ENCODE results near the gene HSPD1. TPM values are rescaled to one million over a fixed set of nuclear protein-coding genes. Genes with fewer than 3 reads are reported as not detected.

Gene HSPD1
- total RNA-seq, 2 experiments from 2014 or later = 154 to 157 TPM

DNA sequence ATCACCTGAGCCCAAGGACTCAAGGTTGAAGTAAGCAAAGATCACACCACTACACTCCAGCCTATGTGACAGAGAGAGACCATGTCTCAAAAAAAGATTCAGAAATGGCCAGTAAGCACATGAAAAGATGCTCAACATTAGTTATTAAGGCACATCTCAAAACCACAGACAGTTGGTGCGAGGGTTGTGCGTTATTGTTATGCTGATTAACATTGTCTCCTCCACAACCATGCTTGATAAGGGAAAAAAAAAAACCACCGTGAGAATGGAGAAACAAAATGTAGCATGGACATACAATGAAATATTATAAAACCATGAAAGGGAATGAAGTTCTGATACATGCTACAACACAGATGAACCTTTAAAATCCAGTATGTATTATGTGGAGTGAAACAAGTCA, 43.6 kb upstream of the HSPD1 start:
- intact Hi-C loops (cut with DNase I, micrococcal nuclease) = no loop called here
- CTCF ChIA-PET = no interaction called here

DNA sequence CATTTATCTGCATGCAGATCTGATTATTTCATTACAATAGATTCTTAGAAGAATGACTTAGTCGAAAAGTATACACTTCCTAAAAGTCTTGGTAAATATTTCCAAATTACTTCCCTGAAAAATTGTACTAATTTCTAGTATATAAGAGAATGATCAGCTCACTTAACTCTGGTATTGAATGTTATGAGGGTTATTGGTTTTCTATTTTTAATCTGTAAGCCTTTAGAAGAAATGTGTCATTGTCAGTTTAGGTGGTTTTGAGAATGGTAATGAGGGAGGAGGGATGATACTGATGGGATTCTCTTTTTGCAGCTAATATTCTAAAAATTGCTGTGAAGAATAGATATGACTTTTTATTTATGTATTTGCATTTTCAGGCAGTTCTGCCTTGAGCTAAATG, 40.1 kb upstream of the HSPD1 start:
- no peak for ATAC-seq (ENCODE audit: poor library complexity)

More for the DNA sequence above, 43.6 kb upstream of the HSPD1 start:
- H3K4me3 ChIP-seq (ENCODE audit: low read length) = no peak overlapping the region
- H3K4me1 Mint-ChIP-seq (ENCODE audit: low read depth) = peaks cover 25% of the 10 kb centered on the region
- ATAC-seq (ENCODE audit: poor library complexity) (no peak), DNase-seq (no peak)
- H3K9me3 ChIP-seq (ENCODE audit: control insufficient read depth in 1 of 2, insufficient read depth in 1 of 2, low read length in 2 of 2) = no peaks in the 10 kb centered on the region
- H3K27ac ChIP-seq (ENCODE audit: low read depth in 1 of 2, low read length in 2 of 2) = no peak overlapping the region
- H3K4me3 Mint-ChIP-seq = no peak overlapping the region
- no peak for TF ChIP-seq CTCF (IDR thresholded peaks at IDR 0.05)
- no peaks in the 10 kb centered on the region for H3K4me1 ChIP-seq (ENCODE audit: insufficient read depth, low read length)
- POLR2A ChIA-PET = no interaction called here
- H3K27ac Mint-ChIP-seq = no peak overlapping the region
- H3K9me3 Mint-ChIP-seq = no peaks in the 10 kb centered on the region
- H3K27me3 Mint-ChIP-seq = no peaks in the 10 kb centered on the region
- H3K27me3 ChIP-seq (ENCODE audit: control insufficient read depth in 1 of 2, insufficient read depth in 2 of 2, low read length in 2 of 2) = no peaks in the 10 kb centered on the region
- peaks cover 84% of the 10 kb centered on the region for H3K36me3 Mint-ChIP-seq (ENCODE audit: low read depth)
- H3K36me3 ChIP-seq (ENCODE audit: insufficient read depth, low read length) = peaks cover 69% of the 10 kb centered on the region

DNA sequence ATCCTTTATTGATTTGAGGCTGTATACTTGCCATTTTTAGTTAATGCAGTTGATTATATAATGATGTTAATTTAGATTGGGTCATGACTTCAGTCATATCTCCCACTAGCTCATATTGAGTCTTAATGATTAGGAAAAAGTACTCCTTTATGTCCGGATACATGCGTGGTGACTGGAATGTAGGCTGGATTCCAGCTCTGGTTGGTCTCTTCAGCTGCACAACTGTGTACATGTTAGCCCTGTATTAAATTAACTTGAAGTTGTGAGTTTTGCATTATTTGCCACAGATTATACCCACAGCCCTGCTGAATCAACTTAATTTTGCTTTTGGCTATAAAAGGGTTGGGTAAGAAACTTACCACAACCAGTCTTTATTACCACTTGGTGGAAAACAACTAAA, 38.8 kb upstream of the HSPD1 start:
- no peaks in the 10 kb centered on the region for H3K27me3 ChIP-seq (ENCODE audit: control insufficient read depth in 1 of 2, insufficient read depth in 2 of 2, low read length in 2 of 2)
- no peak overlapping the region for H3K27ac ChIP-seq (ENCODE audit: low read depth in 1 of 2, low read length in 2 of 2)
- ATAC-seq (ENCODE audit: poor library complexity) (no peak), DNase-seq (no peak)
- Mint-ChIP-seq H3K36me3 (ENCODE audit: low read depth) (peaks cover 95% of the 10 kb centered on the region), H3K4me1 (ENCODE audit: low read depth) (peaks cover 46% of the 10 kb centered on the region), H3K4me3 (no peak overlapping the region), H3K9me3 (no peaks in the 10 kb centered on the region), H3K27ac (peak overlapping the region; percentile 60), H3K27me3 (no peaks in the 10 kb centered on the region)
- peaks cover 8% of the 10 kb centered on the region for H3K4me1 ChIP-seq (ENCODE audit: insufficient read depth, low read length)
- intact Hi-C loops (cut with DNase I, micrococcal nuclease) = no loop called here
- peaks cover 72% of the 10 kb centered on the region for H3K36me3 ChIP-seq (ENCODE audit: insufficient read depth, low read length)
- H3K9me3 ChIP-seq (ENCODE audit: control insufficient read depth in 1 of 2, insufficient read depth in 1 of 2, low read length in 2 of 2) = no peaks in the 10 kb centered on the region
- CTCF ChIA-PET = interaction anchor here (0.6 kb wide), 1 partner anchor 10 kb away, joined by 3 read pairs; no protein-coding TSS in a partner anchor
- TF ChIP-seq CTCF (IDR thresholded peaks at IDR 0.05) = no peak
- no peak overlapping the region for H3K4me3 ChIP-seq (ENCODE audit: low read length)
- POLR2A ChIA-PET = interaction anchor here (0.6 to 2.5 kb wide), 3 partner anchors 16 to 50 kb away, joined by 3 to 11 read pairs (median 3); partner anchors contain the start of gene MOB4

More for the DNA sequence above, 40.1 kb upstream of the HSPD1 start:
- H3K27ac Mint-ChIP-seq = peak overlapping the region; percentile 50
- no peak overlapping the region for H3K27ac ChIP-seq (ENCODE audit: low read depth in 1 of 2, low read length in 2 of 2)
- ChIA-PET POLR2A (interaction anchor here (1.0 to 2.5 kb wide), 4 partner anchors 9 to 104 kb away, joined by 3 to 11 read pairs (median 4); partner anchors contain the start of genes HSPD1, MOB4 and SF3B1), CTCF (no interaction called here)
- H3K4me1 Mint-ChIP-seq (ENCODE audit: low read depth) = peaks cover 35% of the 10 kb centered on the region
- H3K4me3 Mint-ChIP-seq = no peak overlapping the region
- H3K9me3 ChIP-seq (ENCODE audit: control insufficient read depth in 1 of 2, insufficient read depth in 1 of 2, low read length in 2 of 2) = no peaks in the 10 kb centered on the region
- H3K36me3 Mint-ChIP-seq (ENCODE audit: low read depth) = peaks cover 89% of the 10 kb centered on the region
- intact Hi-C loops (cut with DNase I, micrococcal nuclease) = no loop called here
- H3K4me1 ChIP-seq (ENCODE audit: insufficient read depth, low read length) = peaks cover 4% of the 10 kb centered on the region
- H3K4me3 ChIP-seq (ENCODE audit: low read length) = no peak overlapping the region
- H3K27me3 Mint-ChIP-seq = no peaks in the 10 kb centered on the region
- H3K36me3 ChIP-seq (ENCODE audit: insufficient read depth, low read length) = peaks cover 81% of the 10 kb centered on the region
- no peak for DNase-seq
- no peak for TF ChIP-seq CTCF (IDR thresholded peaks at IDR 0.05)
- H3K9me3 Mint-ChIP-seq = no peaks in the 10 kb centered on the region
- H3K27me3 ChIP-seq (ENCODE audit: control insufficient read depth in 1 of 2, insufficient read depth in 2 of 2, low read length in 2 of 2) = no peaks in the 10 kb centered on the region

All from CD4-positive, alpha-beta T cell (primary cell).